Hematopoietic multipotent progenitor cell (in vitro differentiated cells): Measurements from ENCODE around the gene SLC12A7. TPM values are rescaled to one million over a fixed set of nuclear protein-coding genes. Genes with fewer than 3 reads are reported as not detected.

Source experiments
- DNase-seq, 3 donors: peaks; one replicate each; pipeline ENCODE4 v3.0.0-alpha.2; 2011 to 2015; ENCODE audit warnings: low read depth in 2 of 3, low spot score in 2 of 3
- total RNA-seq: library from RNA; depleted of rRNA; stranded (reverse); fragments of >200 nt; gene quantifications from one replicate; pipeline ENCODE4 v1.2.3, GENCODE V29; 2012

Gene SLC12A7
- total RNA-seq, 1 donor, result 96.7 TPM

DNA sequence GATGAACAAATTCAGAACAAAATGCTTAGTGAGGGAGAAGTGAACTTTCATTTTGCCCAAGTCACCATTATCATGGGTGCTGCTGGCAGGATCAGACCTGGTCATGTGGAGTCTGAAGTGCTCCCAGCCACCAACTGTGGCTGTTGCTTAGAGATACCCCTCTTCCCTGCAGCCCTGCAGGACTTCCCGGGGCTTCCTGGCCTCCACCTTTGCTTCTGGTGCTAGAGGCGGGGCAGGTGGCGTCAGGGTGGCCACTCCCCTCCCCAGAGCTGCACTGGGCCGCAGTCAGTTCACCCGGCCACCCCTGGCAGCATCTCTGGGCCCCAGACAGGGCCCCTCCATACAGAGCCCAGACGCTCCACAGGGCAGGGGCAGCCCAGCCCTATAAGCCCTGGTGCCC, 30.0 kb upstream of the SLC12A7 start:
- no peak for DNase-seq

- DNase-seq, result no peak
Measured at GRCh38 chr5:1140818-1141189, 28.9 kb upstream of the SLC12A7 start.

DNA sequence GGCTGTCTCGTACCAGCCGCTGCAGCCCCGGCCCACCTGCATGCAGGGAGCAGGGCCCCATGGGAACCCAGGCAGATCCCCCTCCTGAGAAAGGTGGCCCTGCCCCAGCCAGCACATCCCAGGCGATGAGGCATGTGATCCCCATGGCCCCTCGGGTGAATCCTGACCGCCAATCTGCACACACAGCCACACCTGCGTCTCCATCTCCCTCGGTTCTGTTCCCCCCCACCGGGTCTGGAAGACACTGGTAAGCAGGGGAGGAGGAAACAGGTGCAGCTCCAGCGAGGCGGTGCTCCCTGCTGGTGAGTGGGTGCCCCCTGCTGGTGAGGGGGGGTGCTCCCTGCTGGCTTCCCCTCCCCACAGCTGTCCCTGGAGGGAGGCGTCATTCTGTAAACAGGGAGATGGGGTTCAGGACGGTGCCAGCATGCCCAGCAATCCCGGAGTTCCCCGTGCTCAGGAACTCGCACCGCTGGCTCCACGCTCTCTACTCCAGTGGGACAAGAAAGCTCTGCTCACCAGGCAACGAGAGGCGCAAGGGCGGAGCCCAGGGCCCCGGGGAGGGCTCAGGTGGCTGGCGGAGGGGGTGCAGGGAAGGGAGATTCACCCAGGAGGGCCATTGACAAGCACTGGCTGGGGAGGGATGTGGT, 28.4 kb upstream of the SLC12A7 start:
- DNase-seq, result peak; percentile 69 to 88 (median 83)

DNA sequence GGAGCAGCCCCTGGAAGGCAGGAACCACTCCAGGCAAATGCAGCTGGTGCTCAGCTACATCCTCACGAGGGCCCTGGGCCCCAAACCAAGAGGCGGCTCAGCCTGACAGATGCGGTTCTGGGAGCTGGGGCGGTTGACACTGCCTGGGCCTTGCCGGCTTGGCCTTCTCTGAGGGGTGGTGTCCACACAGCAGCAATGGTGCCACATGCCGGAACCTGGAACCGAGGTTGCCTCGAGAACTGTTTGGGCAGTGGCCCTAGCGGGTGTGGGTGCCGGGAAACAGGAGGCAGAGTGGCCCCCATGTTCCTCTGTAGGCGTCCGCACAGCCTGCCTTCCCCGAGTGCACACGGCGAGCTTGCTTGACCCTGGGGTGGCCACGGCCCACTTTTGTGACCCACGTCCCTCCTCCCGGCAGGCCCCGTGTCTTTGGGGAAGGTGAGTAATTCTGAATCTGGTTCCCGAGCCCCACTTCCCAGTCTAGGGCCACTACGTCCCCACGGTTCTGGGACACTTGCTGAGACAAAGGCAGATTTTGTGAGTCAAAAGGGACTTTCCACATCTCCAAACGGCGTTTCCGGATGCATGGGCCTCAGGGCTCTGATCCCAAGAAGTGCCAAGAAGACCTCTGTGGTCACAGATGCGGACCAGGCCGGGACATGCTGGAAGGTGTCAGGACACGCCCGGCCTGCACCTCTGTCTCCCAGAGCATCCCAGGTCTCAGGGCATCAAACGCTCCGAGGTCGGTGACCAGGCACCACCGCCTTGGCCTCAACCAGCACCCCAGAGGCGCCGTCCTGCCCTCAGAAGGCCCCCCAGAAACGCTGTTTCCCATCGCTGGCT, 27.7 kb upstream of the SLC12A7 start:
- DNase-seq, result no peak

DNA sequence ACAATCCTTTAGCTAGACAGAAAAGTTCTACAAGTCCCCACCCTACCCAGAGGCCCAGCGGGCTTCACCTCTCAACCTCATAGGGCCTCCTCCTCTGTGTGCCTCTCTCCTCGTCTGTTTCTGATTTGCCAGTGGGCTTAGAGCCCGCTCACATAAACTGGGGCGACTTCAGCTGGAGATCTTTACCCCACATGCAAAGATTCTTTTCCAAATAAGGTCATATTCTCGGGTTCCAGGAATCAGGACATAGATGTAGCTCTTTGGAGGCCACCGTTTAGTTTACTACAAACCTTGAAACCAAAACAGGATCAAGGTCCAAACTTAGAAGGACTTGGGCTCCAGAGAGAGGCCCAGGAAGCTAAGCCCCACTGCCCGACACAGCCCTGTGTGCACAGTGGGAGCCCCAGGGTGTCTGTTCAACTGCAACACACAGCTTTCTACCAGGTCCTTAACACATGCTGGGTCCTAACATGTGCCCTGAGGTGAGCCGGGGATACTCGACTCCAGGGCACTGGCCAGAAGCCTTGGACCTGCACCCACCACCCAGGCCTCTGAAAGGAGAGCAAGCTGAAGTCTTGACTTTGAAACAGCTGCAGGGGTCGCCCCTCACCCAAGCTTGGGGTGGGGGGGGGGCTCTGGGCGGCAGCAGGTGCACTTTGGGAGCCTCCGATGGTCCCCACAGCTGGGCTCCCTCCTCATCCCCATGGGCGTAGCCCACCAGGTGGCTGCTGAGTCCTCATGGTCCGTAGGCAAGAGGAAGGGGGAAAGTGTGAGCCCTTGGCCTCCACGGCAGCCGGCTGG, 26.8 kb upstream of the SLC12A7 start:
- no peak for DNase-seq

DNA sequence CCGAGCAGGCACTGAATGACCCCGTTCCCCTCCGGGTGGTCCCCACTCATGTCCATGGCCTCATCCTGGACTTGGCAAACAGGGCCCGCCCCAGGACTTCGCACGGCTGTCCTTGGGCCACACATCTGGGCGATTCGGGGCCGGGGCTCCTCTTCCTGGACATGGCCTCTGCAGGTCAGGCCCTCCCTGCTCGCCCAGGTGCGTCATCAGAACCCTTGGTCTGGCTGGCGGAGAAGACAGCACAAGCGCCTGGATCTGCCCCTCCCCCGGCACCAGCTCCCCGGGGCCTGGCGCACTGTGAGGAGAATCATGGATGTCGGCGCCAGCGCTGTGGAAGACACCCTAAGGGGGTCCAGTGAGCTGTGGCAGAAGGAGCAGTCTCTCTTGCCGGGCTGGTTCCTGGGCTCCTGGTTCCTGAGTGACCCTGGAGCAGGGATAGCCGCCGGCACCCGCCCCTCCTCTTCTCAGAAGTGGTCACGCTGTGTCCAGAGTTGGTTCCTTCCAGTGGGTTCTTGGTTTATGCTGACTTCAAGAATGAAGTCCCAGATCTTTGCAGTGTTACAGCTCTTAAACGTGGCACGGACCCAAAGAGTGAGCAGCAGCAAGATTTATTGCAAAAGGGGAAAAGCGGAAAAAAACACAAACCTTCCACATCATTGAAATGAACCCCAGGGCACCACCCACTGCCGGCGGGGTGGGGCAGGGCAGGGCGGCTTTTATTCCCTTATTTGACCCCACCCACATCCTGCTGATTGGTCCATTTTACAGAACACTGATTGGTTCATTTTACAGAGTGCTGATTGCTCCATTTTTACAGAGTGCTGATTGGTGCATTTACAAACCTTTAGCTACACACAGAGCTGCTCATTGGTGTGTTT, 25.9 kb upstream of the SLC12A7 start:
- DNase-seq, result peak in 2 of 3 donors; percentile 66 to 82

DNA sequence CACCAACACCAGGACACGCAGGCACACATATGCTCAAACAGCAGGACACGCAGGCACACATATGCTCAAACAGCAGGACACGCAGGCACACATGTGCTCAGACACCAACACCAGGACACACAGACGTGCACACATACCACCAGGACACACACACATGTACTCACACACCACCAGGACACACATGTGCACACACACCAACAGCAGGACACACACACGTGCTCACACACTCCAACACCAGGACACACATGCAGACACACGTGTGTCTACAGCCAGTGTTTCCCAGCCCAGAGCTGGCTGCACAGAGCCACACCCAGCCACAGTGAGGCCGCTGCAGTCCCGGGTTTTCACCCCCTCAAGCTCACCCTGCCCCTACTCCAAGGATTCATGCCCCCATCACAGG, 25.0 kb upstream of the SLC12A7 start:
- DNase-seq, result no peak

DNA sequence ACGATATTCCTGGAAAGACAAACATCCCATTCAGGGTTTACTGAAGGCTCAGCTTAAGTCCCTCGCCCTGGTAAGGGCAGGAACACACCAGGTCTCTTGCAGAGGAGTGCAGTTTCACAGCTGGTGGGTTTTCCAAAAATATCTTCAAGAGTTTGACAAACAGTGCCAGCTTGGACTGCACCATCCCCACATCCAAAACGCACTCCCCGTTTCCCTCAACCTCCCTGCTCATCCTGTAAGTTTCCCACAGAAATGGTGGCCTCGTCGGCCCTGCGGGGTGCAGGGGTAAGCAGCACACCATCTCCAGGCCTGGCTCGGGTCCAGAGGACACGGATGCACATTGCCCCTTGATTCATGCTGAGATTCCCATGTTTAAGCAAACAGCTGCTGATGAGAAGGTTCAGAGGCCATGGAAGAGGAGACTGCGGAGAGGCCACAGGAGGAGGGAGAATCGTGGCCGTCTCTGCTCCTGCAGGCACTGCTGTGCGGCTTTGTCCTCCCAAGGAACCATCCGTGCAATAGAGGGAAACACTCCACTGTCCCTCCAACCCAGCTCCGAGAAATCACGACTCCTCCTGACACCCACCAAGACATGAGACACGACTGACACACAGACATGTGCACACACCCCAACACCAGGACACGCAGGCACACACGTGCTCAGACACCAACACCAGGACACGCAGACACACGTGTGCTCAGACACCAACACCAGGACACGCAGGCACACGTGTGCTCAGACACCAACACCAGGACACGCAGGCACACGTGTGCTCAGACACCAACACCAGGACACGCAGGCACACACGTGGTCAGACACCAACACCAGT, 24.0 kb upstream of the SLC12A7 start:
- DNase-seq, result no peak

GRCh38 chr5:1134478-1134877, 22.6 kb upstream of the SLC12A7 start:
- DNase-seq, result peak in 2 of 3 donors; percentile 35 to 42

- DNase-seq, result no peak
Measured at GRCh38 chr5:1133510-1134201, 21.8 kb upstream of the SLC12A7 start.

GRCh38 chr5:1133108-1133507, 21.2 kb upstream of the SLC12A7 start:
- DNase-seq, result no peak

DNA sequence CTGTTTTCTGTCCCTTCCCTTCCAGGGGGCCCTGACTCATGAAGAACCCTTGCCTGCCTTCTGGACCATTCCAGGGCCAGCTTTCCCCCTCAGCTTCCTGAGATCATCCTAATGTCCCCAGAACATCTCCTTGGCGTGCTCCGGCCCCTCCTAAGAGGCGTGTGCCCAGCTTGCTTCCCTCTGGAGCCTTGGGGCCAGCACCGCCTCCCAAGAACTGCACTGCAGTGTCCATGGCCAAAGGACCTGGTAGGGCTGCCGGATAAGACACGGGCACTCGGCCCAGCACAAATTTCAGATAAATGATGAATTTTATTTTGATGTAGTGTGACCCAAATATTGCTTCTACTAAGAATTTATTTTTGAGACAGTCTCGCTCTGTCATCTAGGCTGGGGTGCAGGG, 20.7 kb upstream of the SLC12A7 start:
- DNase-seq, result no peak

DNA sequence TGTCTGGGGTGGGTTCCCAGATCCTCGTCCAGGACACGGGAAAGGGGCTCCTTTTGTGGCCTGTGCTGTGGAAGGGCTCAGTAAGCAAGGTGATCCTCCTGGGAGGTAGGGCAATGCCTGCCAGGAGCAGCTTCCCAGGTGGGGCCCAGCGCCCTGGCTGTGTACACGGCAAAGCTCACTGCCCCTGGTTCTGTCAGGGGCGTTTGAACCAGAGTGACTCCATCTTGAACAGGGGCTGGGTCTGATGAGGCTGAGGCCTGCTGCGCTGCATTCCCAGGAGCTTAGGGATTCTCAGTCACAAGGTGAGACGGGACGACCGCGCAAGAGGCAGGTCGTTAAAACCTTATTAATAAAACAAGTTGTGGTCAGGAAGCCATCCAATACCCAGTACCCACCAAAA, 19.9 kb upstream of the SLC12A7 start:
- DNase-seq, result no peak

DNA sequence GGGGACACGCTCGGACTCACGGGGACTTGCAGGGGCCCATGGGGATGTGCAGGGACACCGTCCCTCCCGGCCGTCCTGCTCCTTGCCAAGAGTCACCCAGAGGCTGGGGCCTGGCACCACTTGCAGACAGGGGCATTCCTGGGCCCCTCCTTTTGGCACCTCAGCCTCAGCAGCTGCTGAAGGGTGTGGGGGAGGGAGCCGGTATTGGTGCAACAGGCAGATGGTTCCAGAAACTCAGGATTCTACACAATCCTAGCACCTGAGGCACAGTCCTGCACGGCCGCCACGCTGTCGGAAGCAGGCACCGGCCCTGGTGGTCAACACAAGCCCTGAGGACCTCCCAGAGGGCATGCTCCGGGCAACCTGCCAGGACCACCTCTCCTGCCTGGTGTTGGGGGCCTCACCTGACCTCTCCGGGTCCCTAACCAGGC, 19.3 kb upstream of the SLC12A7 start:
- DNase-seq, result no peak

DNA sequence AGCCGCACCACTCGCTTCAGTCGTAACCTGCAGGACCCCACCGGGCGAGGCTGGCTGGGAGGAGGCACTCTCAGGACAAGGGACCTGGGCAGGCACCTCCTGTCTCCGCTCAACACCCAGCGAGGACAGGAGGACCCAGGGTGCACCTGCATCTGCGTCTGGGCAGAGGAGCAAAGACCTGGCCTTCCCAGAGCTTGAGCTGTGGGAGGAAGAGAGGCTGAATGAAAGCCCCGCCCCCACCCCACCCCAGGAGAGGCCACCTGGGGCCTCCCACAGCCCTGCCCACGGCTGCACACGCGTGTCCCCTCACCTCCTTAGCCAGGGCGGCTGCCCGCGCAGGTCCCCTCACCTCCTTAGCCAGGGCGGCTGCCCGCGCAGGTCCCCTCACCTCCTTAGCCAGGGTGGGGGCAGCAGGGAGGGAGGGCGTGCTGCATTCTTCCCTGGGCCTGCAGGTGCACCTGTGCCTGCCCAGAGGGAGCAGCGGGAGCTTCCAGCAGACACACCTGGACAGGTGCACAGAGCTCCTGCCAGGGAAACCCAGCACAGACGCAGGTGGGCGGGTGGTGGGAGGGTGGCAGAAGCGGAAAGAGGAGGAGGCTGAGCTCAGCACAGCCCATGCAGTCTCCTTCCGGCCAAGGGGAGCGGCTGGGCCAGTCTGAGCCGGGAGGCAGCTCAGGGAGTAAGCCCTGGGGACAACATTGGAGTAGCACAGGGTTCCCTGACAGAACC, 18.5 kb upstream of the SLC12A7 start:
- no peak for DNase-seq

DNA sequence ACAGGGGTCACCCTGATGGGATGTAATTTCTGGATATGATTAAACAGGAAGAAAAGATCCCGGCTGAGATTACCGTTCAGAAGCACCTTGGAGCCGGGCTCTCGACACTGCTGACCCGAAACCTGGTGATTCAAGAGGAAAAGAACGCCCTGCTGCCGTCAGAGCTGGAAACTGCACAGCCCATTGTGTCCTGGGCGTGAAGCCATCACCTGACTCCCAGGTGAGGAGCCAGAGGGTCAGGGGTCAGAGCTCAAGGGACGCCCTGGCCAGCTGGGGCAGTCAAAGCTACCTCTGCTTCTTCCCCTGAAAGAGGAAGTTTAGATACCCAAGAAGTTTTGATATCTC, 17.8 kb upstream of the SLC12A7 start:
- DNase-seq, result no peak

GRCh38 chr5:1128977-1129710, 17.3 kb upstream of the SLC12A7 start:
- DNase-seq, result no peak
